ENCODE data around the gene GDPD3. TPM values are rescaled to one million over a fixed set of nuclear protein-coding genes. Genes with fewer than 3 reads are reported as not detected.
A peak's percentile ranks its signal among the peaks of the same experiment; 100 is the strongest.

The GDPD3 gene
- polyA plus RNA-seq, 1 donor (not counting 4 experiments of a cell fraction or from before 2014, with no cell fraction given) = 1.1 TPM

GRCh38 chr16:30060346-30060745 is 53.0 kb downstream of the GDPD3 start:
- Histone ChIP-seq H3K9me3 (ENCODE audit: control insufficient read depth, low read depth, low read length) (no peaks in the 10 kb centered on the region), H3K4me2 (ENCODE audit: control insufficient read depth, extremely low read depth, insufficient read depth, low read depth, low read length) (no peak overlapping the region), H3K9ac (ENCODE audit: control insufficient read depth, extremely low read depth, insufficient read depth, low read length) (no peak overlapping the region), H3K27me3 (ENCODE audit: control insufficient read depth, extremely low read depth, insufficient read depth, low read length) (no peaks in the 10 kb centered on the region), H4K20me1 (ENCODE audit: control insufficient read depth, extremely low read depth, insufficient read depth, low read length) (no peaks in the 10 kb centered on the region), H3K79me2 (ENCODE audit: control insufficient read depth, insufficient read depth, low read length) (peaks cover 6% of the 10 kb centered on the region), H3K4me3 (ENCODE audit: control insufficient read depth in 2 of 3, extremely low read depth in 1 of 3, insufficient read depth in 2 of 3, low read depth in 1 of 3, low read length in 3 of 3) (no peak overlapping the region), H3K36me3 (ENCODE audit: control insufficient read depth in 2 of 2, extremely low read depth in 1 of 2, insufficient read depth in 2 of 2, low read length in 2 of 2) (peaks cover 0 to 4% of the 10 kb centered on the region in 2 experiments), H3K27ac (ENCODE audit: control insufficient read depth, insufficient read depth, low read length) (no peak overlapping the region), H3K9me1 (ENCODE audit: control insufficient read depth, extremely low read depth, insufficient read depth, low read length) (no peaks in the 10 kb centered on the region), H3K4me1 (ENCODE audit: control insufficient read depth, extremely low read depth, insufficient read depth, low read length) (peaks cover 18% of the 10 kb centered on the region), H2AFZ (ENCODE audit: control insufficient read depth, low read length) (no peak overlapping the region)
- dilution Hi-C loops (cut with MboI; ENCODE audit: extremely low pct_ligation_motif_present, low sequenced_read_pairs) = no loop called here
- FAIRE-seq (no peak), DNase-seq (ENCODE audit: low read depth, low spot score) (no peak)
- TF ChIP-seq CTCF (optimal IDR thresholded peaks at IDR 0.05 in 1 of 3, IDR thresholded peaks at IDR 0.05 in 1 of 3, conservative IDR thresholded peaks at IDR 0.05 in 1 of 3; ENCODE audit: extremely low read depth in 1 of 3, insufficient read depth in 2 of 3, low read length in 3 of 3) = no peak

- TF ChIP-seq EZH2 (IDR thresholded peaks at IDR 0.05; ENCODE audit: low read length) (no peak), CTCF (optimal IDR thresholded peaks at IDR 0.05 in 1 of 3, IDR thresholded peaks at IDR 0.05 in 1 of 3, conservative IDR thresholded peaks at IDR 0.05 in 1 of 3; ENCODE audit: extremely low read depth in 1 of 3, insufficient read depth in 2 of 3, low read length in 3 of 3) (peak; percentile 84 to 92 (median 85))
- DNase-seq (ENCODE audit: low read depth, low spot score) (no peak), FAIRE-seq (no peak)
- H3K9me1 ChIP-seq (ENCODE audit: control insufficient read depth, extremely low read depth, insufficient read depth, low read length) = no peaks in the 10 kb centered on the region
- H2AFZ ChIP-seq (ENCODE audit: control insufficient read depth, low read length) = no peak overlapping the region
- no peaks in the 10 kb centered on the region for H4K20me1 ChIP-seq (ENCODE audit: control insufficient read depth, extremely low read depth, insufficient read depth, low read length)
- no peaks in the 10 kb centered on the region for H3K27me3 ChIP-seq (ENCODE audit: control insufficient read depth, extremely low read depth, insufficient read depth, low read length)
- peaks cover 27% of the 10 kb centered on the region for H3K4me1 ChIP-seq (ENCODE audit: control insufficient read depth, extremely low read depth, insufficient read depth, low read length)
- dilution Hi-C loops (cut with MboI; ENCODE audit: extremely low pct_ligation_motif_present, low sequenced_read_pairs) = no loop called here
- H3K4me2 ChIP-seq (ENCODE audit: control insufficient read depth, extremely low read depth, insufficient read depth, low read depth, low read length) = peak overlapping the region; percentile 39
- peaks cover 2% of the 10 kb centered on the region for H3K79me2 ChIP-seq (ENCODE audit: control insufficient read depth, insufficient read depth, low read length)
- H3K9ac ChIP-seq (ENCODE audit: control insufficient read depth, extremely low read depth, insufficient read depth, low read length) = peak overlapping the region; percentile 43
- H3K27ac ChIP-seq (ENCODE audit: control insufficient read depth, insufficient read depth, low read length) = peak overlapping the region; percentile 73
- H3K36me3 ChIP-seq (ENCODE audit: control insufficient read depth in 2 of 2, extremely low read depth in 1 of 2, insufficient read depth in 2 of 2, low read length in 2 of 2) = peaks cover 0 to 4% of the 10 kb centered on the region in 2 experiments
- no peaks in the 10 kb centered on the region for H3K9me3 ChIP-seq (ENCODE audit: control insufficient read depth, low read depth, low read length)
- H3K4me3 ChIP-seq (ENCODE audit: control insufficient read depth in 2 of 3, extremely low read depth in 1 of 3, insufficient read depth in 2 of 3, low read depth in 1 of 3, low read length in 3 of 3) = peak overlapping the region in 1 of 3 experiments; percentile 11
These were observed 58.3 kb downstream of the GDPD3 start for GRCh38 chr16:30054959-30055553.

Other genes starting within 250 kb of the GDPD3 start
- 0.68 to 2.5 TPM (median 1.5 TPM) in 3 replicates for gene SEZ6L2, start 214.0 kb downstream of the GDPD3 start, polyA plus RNA-seq
- gene ASPHD1, start 213.0 kb downstream of the GDPD3 start, polyA plus RNA-seq = 0.71 to 1.8 TPM (median 0.88 TPM) in 3 replicates
- gene KCTD13, start 187.3 kb downstream of the GDPD3 start, polyA plus RNA-seq = 8.2 to 12.1 TPM (median 9.2 TPM) in 3 replicates
- 48.5 to 77.2 TPM (median 64.8 TPM) in 3 replicates for gene TMEM219, start 151.5 kb downstream of the GDPD3 start, polyA plus RNA-seq
- 13.8 to 20.1 TPM (median 15.4 TPM) in 3 replicates for gene TAOK2, start 139.7 kb downstream of the GDPD3 start, polyA plus RNA-seq
- 4.1 to 4.8 TPM (median 4.6 TPM) in 3 replicates for gene HIRIP3, start 117.9 kb downstream of the GDPD3 start, polyA plus RNA-seq
- gene INO80E, start 117.3 kb downstream of the GDPD3 start, polyA plus RNA-seq = 20.1 to 28.3 TPM (median 26.7 TPM) in 3 replicates
- 0.10 to 0.41 TPM (median 0.26 TPM) in 3 replicates for gene DOC2A, start 102.5 kb downstream of the GDPD3 start, polyA plus RNA-seq
- gene C16orf92, start 90.3 kb downstream of the GDPD3 start, polyA plus RNA-seq = not detected in 3 replicates
- gene TLCD3B, start 82.3 kb downstream of the GDPD3 start, polyA plus RNA-seq = 0.08 TPM in 1 of 3 replicates, not detected in the others
- 740 to 1,250 TPM (median 800 TPM) in 3 replicates for gene ALDOA, start 47.8 kb downstream of the GDPD3 start, polyA plus RNA-seq
- 124 to 188 TPM (median 167 TPM) in 3 replicates for gene PPP4C, start 37.5 kb downstream of the GDPD3 start, polyA plus RNA-seq
- 0.06 to 0.18 TPM (median 0.18 TPM) in 3 replicates for gene TBX6, start 21.6 kb downstream of the GDPD3 start, polyA plus RNA-seq
- gene YPEL3, start 17.3 kb downstream of the GDPD3 start, polyA plus RNA-seq = 13.5 to 16.3 TPM (median 15.7 TPM) in 3 replicates
- 42.0 to 64.9 TPM (median 60.8 TPM) in 3 replicates for gene MAPK3, start 9.7 kb upstream of the GDPD3 start, polyA plus RNA-seq
- gene CORO1A, start 70.1 kb upstream of the GDPD3 start, polyA plus RNA-seq = 2.8 to 5.5 TPM (median 3.0 TPM) in 3 replicates
- 41.0 to 170 TPM (median 70.4 TPM) in 3 replicates for gene BOLA2B, start 80.1 kb upstream of the GDPD3 start, polyA plus RNA-seq
- gene SLX1A, start 80.3 kb upstream of the GDPD3 start, polyA plus RNA-seq = 2.3 to 9.0 TPM (median 5.4 TPM) in 3 replicates
- 4.7 to 10.1 TPM (median 8.0 TPM) in 3 replicates for gene SULT1A3, start 85.7 kb upstream of the GDPD3 start, polyA plus RNA-seq
- 1.0 to 2.0 TPM (median 1.6 TPM) in 3 replicates for gene NPIPB13, start 134.9 kb upstream of the GDPD3 start, polyA plus RNA-seq
- 41.2 to 49.5 TPM (median 44.4 TPM) in 3 replicates for gene CD2BP2, start 241.8 kb upstream of the GDPD3 start, polyA plus RNA-seq

All from keratinocyte (primary cell).